ENCODE results near the gene PPP1R10. TPM values are rescaled to one million over a fixed set of nuclear protein-coding genes. Genes with fewer than 3 reads are reported as not detected.

Gene PPP1R10
- polyA plus RNA-seq, 1 donor: 43.6 TPM

GRCh38 chr6:30571762-30572082, 45.3 kb downstream of the PPP1R10 start:
- no peaks in the 10 kb centered on the region for H3K9me3 ChIP-seq (ENCODE audit: control insufficient read depth, low read depth, low read length)
- no peak for DNase-seq
- peak overlapping the region; percentile 95 for H3K27ac ChIP-seq (ENCODE audit: low read length)
- H3K36me3 ChIP-seq (ENCODE audit: control insufficient read depth, insufficient read depth, low read length): peaks cover 2% of the 10 kb centered on the region
- H3K4me1 ChIP-seq (ENCODE audit: control insufficient read depth, insufficient read depth, low read length): peaks cover 25% of the 10 kb centered on the region
- no peaks in the 10 kb centered on the region for H3K27me3 ChIP-seq (ENCODE audit: control insufficient read depth, insufficient read depth, low read length)
- 20% methylated on average over 1 of the region's 8 CpGs for WGBS (ENCODE audit: insufficient coverage, low lambda C conversion rate)
- H3K4me3 ChIP-seq (ENCODE audit: low read length): peak overlapping the region; percentile 85

GRCh38 chr6:30571075-30571761, 45.8 kb downstream of the PPP1R10 start, which contains the start of gene ABCF1:
TSS of gene ABCF1 (plus strand) at chr6:30571442. CDS start at chr6:30571488, 46 bp downstream.
- WGBS (ENCODE audit: insufficient coverage, low lambda C conversion rate): no CpG with 5 or more reads among the region's 59 CpGs
- Histone ChIP-seq H3K4me1 (ENCODE audit: control insufficient read depth, insufficient read depth, low read length) (peaks cover 25% of the 10 kb centered on the region), H3K27me3 (ENCODE audit: control insufficient read depth, insufficient read depth, low read length) (no peaks in the 10 kb centered on the region), H3K36me3 (ENCODE audit: control insufficient read depth, insufficient read depth, low read length) (no peaks in the 10 kb centered on the region), H3K9me3 (ENCODE audit: control insufficient read depth, low read depth, low read length) (no peaks in the 10 kb centered on the region), H3K27ac (ENCODE audit: low read length) (peak within 1 kb of the TSS; percentile 95), H3K4me3 (ENCODE audit: low read length) (peak within 1 kb of the TSS; percentile 85)
- peak; percentile 98 to 99 for DNase-seq

- Histone ChIP-seq H3K27me3 (ENCODE audit: control insufficient read depth, insufficient read depth, low read length) (no peaks in the 10 kb centered on the region), H3K4me1 (ENCODE audit: control insufficient read depth, insufficient read depth, low read length) (peaks cover 25% of the 10 kb centered on the region), H3K36me3 (ENCODE audit: control insufficient read depth, insufficient read depth, low read length) (no peaks in the 10 kb centered on the region), H3K27ac (ENCODE audit: low read length) (peak overlapping the region; percentile 95), H3K4me3 (ENCODE audit: low read length) (peak overlapping the region; percentile 85), H3K9me3 (ENCODE audit: control insufficient read depth, low read depth, low read length) (no peaks in the 10 kb centered on the region)
- DNase-seq: peak in 1 of 2 donors; percentile 18
- WGBS (ENCODE audit: insufficient coverage, low lambda C conversion rate): 0% methylated on average over 1 of the region's 18 CpGs
Observed at GRCh38 chr6:30570740-30571074, 46.3 kb downstream of the PPP1R10 start.

GRCh38 chr6:30570263-30570662, 46.8 kb downstream of the PPP1R10 start:
- H3K9me3 ChIP-seq (ENCODE audit: control insufficient read depth, low read depth, low read length): no peaks in the 10 kb centered on the region
- peak overlapping the region; percentile 85 for H3K4me3 ChIP-seq (ENCODE audit: low read length)
- H3K4me1 ChIP-seq (ENCODE audit: control insufficient read depth, insufficient read depth, low read length): peaks cover 25% of the 10 kb centered on the region
- no CpG with 5 or more reads among the region's 1 CpG for WGBS (ENCODE audit: insufficient coverage, low lambda C conversion rate)
- no peaks in the 10 kb centered on the region for H3K27me3 ChIP-seq (ENCODE audit: control insufficient read depth, insufficient read depth, low read length)
- no peak for DNase-seq
- no peak overlapping the region for H3K27ac ChIP-seq (ENCODE audit: low read length)
- H3K36me3 ChIP-seq (ENCODE audit: control insufficient read depth, insufficient read depth, low read length): no peaks in the 10 kb centered on the region

- H3K9me3 ChIP-seq (ENCODE audit: control insufficient read depth, low read depth, low read length): no peaks in the 10 kb centered on the region
- no peak overlapping the region for H3K4me3 ChIP-seq (ENCODE audit: low read length)
- no peak for DNase-seq
- peaks cover 10% of the 10 kb centered on the region for H3K4me1 ChIP-seq (ENCODE audit: control insufficient read depth, insufficient read depth, low read length)
- H3K36me3 ChIP-seq (ENCODE audit: control insufficient read depth, insufficient read depth, low read length): peaks cover 2% of the 10 kb centered on the region
- no peak overlapping the region for H3K27ac ChIP-seq (ENCODE audit: low read length)
- WGBS (ENCODE audit: insufficient coverage, low lambda C conversion rate): no CpG with 5 or more reads among the region's 3 CpGs
- H3K27me3 ChIP-seq (ENCODE audit: control insufficient read depth, insufficient read depth, low read length): no peaks in the 10 kb centered on the region
Observed at GRCh38 chr6:30568245-30568644, 48.8 kb downstream of the PPP1R10 start.

- H3K9me3 ChIP-seq (ENCODE audit: control insufficient read depth, low read depth, low read length): no peaks in the 10 kb centered on the region
- no peaks in the 10 kb centered on the region for H3K27me3 ChIP-seq (ENCODE audit: control insufficient read depth, insufficient read depth, low read length)
- no peak overlapping the region for H3K27ac ChIP-seq (ENCODE audit: low read length)
- no peaks in the 10 kb centered on the region for H3K4me1 ChIP-seq (ENCODE audit: control insufficient read depth, insufficient read depth, low read length)
- peaks cover 16% of the 10 kb centered on the region for H3K36me3 ChIP-seq (ENCODE audit: control insufficient read depth, insufficient read depth, low read length)
- no peak overlapping the region for H3K4me3 ChIP-seq (ENCODE audit: low read length)
- no peak for DNase-seq
Observed at GRCh38 chr6:30565772-30566171, 51.3 kb downstream of the PPP1R10 start.

GRCh38 chr6:30564114-30564513, 52.9 kb downstream of the PPP1R10 start:
- H3K27me3 ChIP-seq (ENCODE audit: control insufficient read depth, insufficient read depth, low read length): no peaks in the 10 kb centered on the region
- no peak for DNase-seq
- WGBS (ENCODE audit: insufficient coverage, low lambda C conversion rate): no CpG with 5 or more reads among the region's 1 CpG
- H3K4me3 ChIP-seq (ENCODE audit: low read length): no peak overlapping the region
- H3K36me3 ChIP-seq (ENCODE audit: control insufficient read depth, insufficient read depth, low read length): peaks cover 16% of the 10 kb centered on the region
- H3K4me1 ChIP-seq (ENCODE audit: control insufficient read depth, insufficient read depth, low read length): no peaks in the 10 kb centered on the region
- no peaks in the 10 kb centered on the region for H3K9me3 ChIP-seq (ENCODE audit: control insufficient read depth, low read depth, low read length)
- H3K27ac ChIP-seq (ENCODE audit: low read length): no peak overlapping the region

- DNase-seq: no peak
- H3K9me3 ChIP-seq (ENCODE audit: control insufficient read depth, low read depth, low read length): no peaks in the 10 kb centered on the region
- 86% methylated on average over 1 of the region's 14 CpGs for WGBS (ENCODE audit: insufficient coverage, low lambda C conversion rate)
- no peaks in the 10 kb centered on the region for H3K27me3 ChIP-seq (ENCODE audit: control insufficient read depth, insufficient read depth, low read length)
- H3K36me3 ChIP-seq (ENCODE audit: control insufficient read depth, insufficient read depth, low read length): peaks cover 16% of the 10 kb centered on the region
- peaks cover 6% of the 10 kb centered on the region for H3K4me1 ChIP-seq (ENCODE audit: control insufficient read depth, insufficient read depth, low read length)
- no peak overlapping the region for H3K4me3 ChIP-seq (ENCODE audit: low read length)
- no peak overlapping the region for H3K27ac ChIP-seq (ENCODE audit: low read length)
Observed at GRCh38 chr6:30562470-30563425, 54.3 kb downstream of the PPP1R10 start.

GRCh38 chr6:30560930-30561329, 56.1 kb downstream of the PPP1R10 start:
- Histone ChIP-seq H3K27ac (ENCODE audit: low read length) (no peak overlapping the region), H3K4me3 (ENCODE audit: low read length) (no peak overlapping the region), H3K9me3 (ENCODE audit: control insufficient read depth, low read depth, low read length) (no peaks in the 10 kb centered on the region), H3K4me1 (ENCODE audit: control insufficient read depth, insufficient read depth, low read length) (peaks cover 7% of the 10 kb centered on the region), H3K27me3 (ENCODE audit: control insufficient read depth, insufficient read depth, low read length) (no peaks in the 10 kb centered on the region), H3K36me3 (ENCODE audit: control insufficient read depth, insufficient read depth, low read length) (peaks cover 16% of the 10 kb centered on the region)
- no CpG with 5 or more reads among the region's 3 CpGs for WGBS (ENCODE audit: insufficient coverage, low lambda C conversion rate)
- no peak for DNase-seq

GRCh38 chr6:30557683-30557981, 59.4 kb downstream of the PPP1R10 start:
- Histone ChIP-seq H3K27ac (ENCODE audit: low read length) (peak overlapping the region; percentile 100), H3K27me3 (ENCODE audit: control insufficient read depth, insufficient read depth, low read length) (no peaks in the 10 kb centered on the region), H3K9me3 (ENCODE audit: control insufficient read depth, low read depth, low read length) (no peaks in the 10 kb centered on the region), H3K4me1 (ENCODE audit: control insufficient read depth, insufficient read depth, low read length) (peaks cover 7% of the 10 kb centered on the region), H3K36me3 (ENCODE audit: control insufficient read depth, insufficient read depth, low read length) (peaks cover 26% of the 10 kb centered on the region), H3K4me3 (ENCODE audit: low read length) (peak overlapping the region; percentile 98)
- WGBS (ENCODE audit: insufficient coverage, low lambda C conversion rate): no CpG with 5 or more reads among the region's 6 CpGs
- DNase-seq: peak in 1 of 2 donors; percentile 40

Data from large intestine (tissue), 3 donors.